Activated CD4-positive, alpha-beta T cell treated with anti-CD3 and anti-CD28 coated beads, Interleukin-2, amount 50 U/mL, for 24 hours (primary cell): ENCODE results near the gene TIMM17B.

Experiments
- DNase-seq, 2 donors: peaks; one replicate each; pipeline ENCODE4 v3.0.0-alpha.2; 2020; ENCODE audit warnings: low read depth in 1 of 2, low spot score in 1 of 2

The TIMM17B gene

GRCh38 chrX:48918643-48919340 is 21.2 kb upstream of the TIMM17B start, which contains the start of gene PIM2:
Gene PIM2 (minus strand): TSS chrX:48919024. CDS start chrX:48918834, 190 bp downstream.
- peak; percentile 69 to 88 for DNase-seq

- no peak for DNase-seq
These were observed 20.7 kb upstream of the TIMM17B start for GRCh38 chrX:48918301-48918642.

- DNase-seq, result peak; percentile 70 to 82
These were observed 19.8 kb upstream of the TIMM17B start for GRCh38 chrX:48917139-48918001.

- no peak for DNase-seq
These were observed 17.3 kb upstream of the TIMM17B start for GRCh38 chrX:48914593-48915493.

- DNase-seq, result no peak
These were observed 16.2 kb upstream of the TIMM17B start for GRCh38 chrX:48913605-48914366.

- DNase-seq, result peak; percentile 72 to 83
These were observed 14.0 kb upstream of the TIMM17B start, which contains the start of gene SLC35A2 for GRCh38 chrX:48911412-48912182. Gene SLC35A2 (minus strand): TSS chrX:48911646. CDS start chrX:48911636, 10 bp downstream.

GRCh38 chrX:48910926-48911411 is 13.4 kb upstream of the TIMM17B start:
- no peak for DNase-seq

GRCh38 chrX:48909703-48910294 is 12.2 kb upstream of the TIMM17B start:
- no peak for DNase-seq

- no peak for DNase-seq
These were observed 11.0 kb upstream of the TIMM17B start for GRCh38 chrX:48908600-48908999.

- DNase-seq, result no peak
These were observed 7.7 kb upstream of the TIMM17B start for GRCh38 chrX:48905090-48905790.

GRCh38 chrX:48904626-48905025 is 7.1 kb upstream of the TIMM17B start:
- no peak for DNase-seq

- DNase-seq, result no peak
These were observed 6.6 kb upstream of the TIMM17B start for GRCh38 chrX:48904180-48904579.

- no peak for DNase-seq
These were observed 5.7 kb upstream of the TIMM17B start for GRCh38 chrX:48903290-48903689.

GRCh38 chrX:48902776-48903175 is 5.2 kb upstream of the TIMM17B start:
- DNase-seq, result no peak

GRCh38 chrX:48902135-48902534 is 4.6 kb upstream of the TIMM17B start:
- DNase-seq, result no peak

GRCh38 chrX:48901069-48901468 is 3.5 kb upstream of the TIMM17B start:
- DNase-seq, result no peak

GRCh38 chrX:48899078-48899410 is 1.5 kb upstream of the TIMM17B start:
- DNase-seq, result no peak

- peak in 1 of 2 donors; percentile 54 for DNase-seq
These were observed 377 bp downstream of the TIMM17B start for GRCh38 chrX:48897157-48897624.

GRCh38 chrX:48896611-48897011 is 957 bp downstream of the TIMM17B start:
- no peak for DNase-seq
